Esophagus squamous epithelium (tissue), 5 donors: ENCODE results near the gene GLP1R. TPM values are rescaled to one million over a fixed set of nuclear protein-coding genes. Genes with fewer than 3 reads are reported as not detected.

Experiments used
- DNase-seq: peaks from one replicate; lab custom pipeline; 2025; lab: John Stamatoyannopoulos, UW
- H3K27ac ChIP-seq, 4 donors: fragments of 200-600 bp; sonication (generic); one replicate each; pipeline ENCODE4 v1.5.1; 2016 to 2019; ENCODE audit warnings: mild to moderate bottlenecking in 1 of 4
- H3K27me3 ChIP-seq, 4 donors: fragments of 200-600 bp; sonication (generic); 1 replicate in 3 of 4; 2 replicates in 1 of 4; pipeline versions ENCODE4 v1.5.1 to v1.6.0; 2017 to 2021; ENCODE audit warnings: antibody characterized with exemption in 1 of 4
- H3K36me3 ChIP-seq, 3 donors: fragments of 200-600 bp; sonication (generic); one replicate each; pipeline ENCODE4 v1.5.1; 2016 to 2019
- H3K4me1 ChIP-seq, 3 donors: fragments of 200-600 bp; sonication (generic); one replicate each; pipeline ENCODE4 v1.5.1; 2017 to 2019
- H3K4me3 ChIP-seq, 4 donors: fragments of 200-600 bp; sonication (generic); 1 replicate in 3 of 4; 2 replicates in 1 of 4; pipeline ENCODE4 v1.5.1; 2016 to 2019; ENCODE audit warnings: mild to moderate bottlenecking in 2 of 4, moderate library complexity in 1 of 4
- H3K9me3 ChIP-seq, 3 donors: fragments of 200-600 bp; sonication (generic); one replicate each; pipeline ENCODE4 v1.5.1; 2016 to 2019
- POLR2A ChIP-seq, 4 donors: fragments of 450-650 bp; IDR thresholded peaks; one replicate each; pipeline ENCODE4 v1.6.1; 2017; ENCODE audit warnings: antibody characterized with exemption in 4 of 4, mild to moderate bottlenecking in 4 of 4, moderate library complexity in 3 of 4
- WGBS, 2 donors: methylation state at CpG; one replicate each; pipeline ENCODE4 v1.1.5; 2018; 5-methylcytosine and 5-hydroxymethylcytosine counted together
- intact Hi-C: fragments of 100-400 bp; cut with DNase I; formaldehyde crosslinking; loops from one replicate; pipeline ENCODE4 v1.15.0; 2022
- total RNA-seq, 4 donors: library from RNA; depleted of rRNA; stranded (reverse); fragments of >200 nt; gene quantifications; one replicate each; pipeline ENCODE4 v1.1.0, GENCODE V29; 2016
- TF ChIP-seq, protein P1 (sequence below), 6 experiments: fragments of 450-650 bp in 4 of 6; fragments of 200-600 bp in 2 of 6; sonication (generic) in 2 of 6; IDR thresholded peaks; one replicate each; pipeline ENCODE4 v1.5.1; 2016 to 2019; ENCODE audit warnings: antibody characterized with exemption in 6 of 6, mild to moderate bottlenecking in 4 of 6, moderate library complexity in 4 of 6
- donor health status: DM: yes; HTN: yes; CAD: no.

Gene GLP1R
- total RNA-seq, 4 donors from 2014 or later = under 0.01 to 0.15 TPM; not detected in 2

GRCh38 chr6:39041072-39041471 lies 7.5 kb upstream of the GLP1R start:
- H3K27me3 ChIP-seq = peaks cover 0 to 80% (median 2%) of the 10 kb centered on the region in 4 donors
- no peaks in the 10 kb centered on the region for H3K36me3 ChIP-seq
- no peaks in the 10 kb centered on the region for H3K9me3 ChIP-seq
- TF ChIP-seq POLR2A (IDR thresholded peaks at IDR 0.05) = no peak
- TF ChIP-seq, protein P1, sequence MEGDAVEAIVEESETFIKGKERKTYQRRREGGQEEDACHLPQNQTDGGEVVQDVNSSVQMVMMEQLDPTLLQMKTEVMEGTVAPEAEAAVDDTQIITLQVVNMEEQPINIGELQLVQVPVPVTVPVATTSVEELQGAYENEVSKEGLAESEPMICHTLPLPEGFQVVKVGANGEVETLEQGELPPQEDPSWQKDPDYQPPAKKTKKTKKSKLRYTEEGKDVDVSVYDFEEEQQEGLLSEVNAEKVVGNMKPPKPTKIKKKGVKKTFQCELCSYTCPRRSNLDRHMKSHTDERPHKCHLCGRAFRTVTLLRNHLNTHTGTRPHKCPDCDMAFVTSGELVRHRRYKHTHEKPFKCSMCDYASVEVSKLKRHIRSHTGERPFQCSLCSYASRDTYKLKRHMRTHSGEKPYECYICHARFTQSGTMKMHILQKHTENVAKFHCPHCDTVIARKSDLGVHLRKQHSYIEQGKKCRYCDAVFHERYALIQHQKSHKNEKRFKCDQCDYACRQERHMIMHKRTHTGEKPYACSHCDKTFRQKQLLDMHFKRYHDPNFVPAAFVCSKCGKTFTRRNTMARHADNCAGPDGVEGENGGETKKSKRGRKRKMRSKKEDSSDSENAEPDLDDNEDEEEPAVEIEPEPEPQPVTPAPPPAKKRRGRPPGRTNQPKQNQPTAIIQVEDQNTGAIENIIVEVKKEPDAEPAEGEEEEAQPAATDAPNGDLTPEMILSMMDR (IDR thresholded peaks at IDR 0.05) = no peak
- intact Hi-C loops = no loop called here
- DNase-seq = no peak
- H3K4me3 ChIP-seq = no peak overlapping the region
- no peaks in the 10 kb centered on the region for H3K4me1 ChIP-seq
- 41 to 53% methylated on average over 2 of the region's 2 CpGs for WGBS, 2 donors
- no peak overlapping the region for H3K27ac ChIP-seq

DNA sequence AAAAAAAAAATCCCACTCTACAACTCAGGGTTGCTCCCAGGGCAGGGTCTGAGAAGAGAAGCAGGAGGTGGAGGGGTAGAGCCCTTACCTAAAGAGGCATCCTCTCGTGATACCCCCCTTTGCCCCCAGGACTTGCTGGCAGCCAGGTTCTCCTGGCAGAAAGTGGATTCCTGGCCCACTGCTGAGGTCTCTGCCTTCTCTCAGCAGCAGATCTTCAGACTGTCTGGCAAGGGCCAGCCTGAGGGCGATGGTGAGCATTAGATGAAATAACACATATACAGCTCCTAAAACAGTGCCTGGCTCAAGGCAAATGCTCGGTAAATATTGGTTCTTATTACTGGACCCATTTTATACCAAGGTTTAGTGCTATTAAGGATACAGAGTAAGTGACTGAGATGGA lies 4.8 kb upstream of the GLP1R start:
- Histone ChIP-seq H3K4me1 (peaks cover 3 to 7% (median 6%) of the 10 kb centered on the region in 3 donors), H3K4me3 (no peak overlapping the region), H3K36me3 (no peaks in the 10 kb centered on the region), H3K27ac (no peak overlapping the region), H3K9me3 (no peaks in the 10 kb centered on the region), H3K27me3 (peaks cover 3 to 79% (median 6%) of the 10 kb centered on the region in 4 donors)
- DNase-seq = no peak
- WGBS, 2 donors = 67 to 68% methylated on average over 2 to 3 of the region's 3 CpGs
- no peak for TF ChIP-seq POLR2A (IDR thresholded peaks at IDR 0.05)
- TF ChIP-seq, protein P1 (IDR thresholded peaks at IDR 0.05) = no peak
- intact Hi-C loops = no loop called here

- DNase-seq = no peak
- Histone ChIP-seq H3K4me3 (no peak overlapping the region), H3K4me1 (peaks cover 5 to 11% (median 9%) of the 10 kb centered on the region in 3 donors), H3K27me3 (peaks cover 7 to 79% (median 10%) of the 10 kb centered on the region in 4 donors), H3K27ac (no peak overlapping the region), H3K9me3 (no peaks in the 10 kb centered on the region), H3K36me3 (no peaks in the 10 kb centered on the region)
- TF ChIP-seq, protein P1 (IDR thresholded peaks at IDR 0.05) = no peak
- TF ChIP-seq POLR2A (IDR thresholded peaks at IDR 0.05) = no peak
- intact Hi-C loops = no loop called here
- 39 to 64% methylated on average over 4 of the region's 4 CpGs for WGBS, 2 donors
These were observed 4.4 kb upstream of the GLP1R start for GRCh38 chr6:39044181-39044580.

DNA sequence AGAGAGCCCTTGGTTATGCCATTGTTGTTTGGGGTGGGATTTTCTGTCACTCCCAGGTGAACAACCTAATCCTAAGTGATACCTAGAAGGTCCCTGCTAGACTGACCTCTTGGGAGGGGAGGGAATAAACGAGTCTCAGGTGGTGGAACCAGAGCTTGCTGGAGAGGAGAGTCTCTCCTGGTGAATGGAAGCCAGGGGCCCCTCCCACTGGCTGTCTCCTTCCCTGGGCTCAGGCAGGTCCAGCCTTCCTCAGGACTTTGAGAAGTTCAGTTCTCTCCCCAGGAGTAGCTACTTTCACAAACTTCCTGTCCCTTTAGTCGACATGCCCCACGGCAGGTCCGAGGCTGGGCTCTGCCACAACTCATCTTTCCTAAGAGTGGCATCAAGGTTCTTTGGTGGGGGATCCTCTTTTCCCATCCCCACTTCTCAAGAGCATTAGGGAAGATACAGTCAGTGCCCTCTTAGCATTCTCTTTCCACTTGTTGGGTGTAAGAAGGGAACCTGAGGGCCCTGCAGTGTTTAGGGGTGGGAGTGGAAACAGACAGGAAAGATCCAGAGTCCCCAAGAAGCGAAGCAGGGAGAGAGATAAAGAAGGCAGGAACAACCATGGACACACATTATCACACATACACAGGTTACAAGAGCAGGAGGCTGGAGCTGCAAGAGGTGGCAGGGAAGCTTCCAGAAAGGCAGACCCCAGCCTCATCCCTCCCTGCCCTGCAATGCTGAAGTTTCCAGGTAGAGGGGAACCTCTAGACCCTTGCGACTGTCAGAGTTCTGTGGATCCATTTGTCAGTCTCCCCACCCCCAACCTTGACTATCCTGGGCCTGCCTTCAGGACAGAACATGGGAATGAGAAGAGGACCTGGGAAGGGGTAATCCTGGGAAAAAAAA lies 900 bp upstream of the GLP1R start:
- peaks cover 5 to 12% (median 9%) of the 10 kb centered on the region in 3 donors for H3K4me1 ChIP-seq
- DNase-seq = no peak
- no peaks in the 10 kb centered on the region for H3K36me3 ChIP-seq
- TF ChIP-seq, protein P1 (IDR thresholded peaks at IDR 0.05) = no peak
- no peak for TF ChIP-seq POLR2A (IDR thresholded peaks at IDR 0.05)
- 52 to 60% methylated on average over 5 to 6 of the region's 6 CpGs for WGBS, 2 donors
- intact Hi-C loops = no loop called here
- peaks cover 9 to 78% (median 11%) of the 10 kb centered on the region in 4 donors for H3K27me3 ChIP-seq
- H3K9me3 ChIP-seq = no peaks in the 10 kb centered on the region
- H3K27ac ChIP-seq = no peak overlapping the region
- no peak overlapping the region for H3K4me3 ChIP-seq
